ENCODE data around the gene SMIM13.

GRCh38 chr6:11129908-11130565 lies 36.4 kb downstream of the SMIM13 start:
- TF ChIP-seq CTCF (IDR thresholded peaks at IDR 0.05 in 2 of 3, conservative IDR thresholded peaks at IDR 0.05 in 1 of 3; ENCODE audit: borderline replicate concordance in 1 of 3, insufficient read depth in 1 of 3, low read depth in 2 of 3, low read length in 2 of 3) (no peak), MAX (IDR thresholded peaks at IDR 0.05) (no peak), POLR2A (IDR thresholded peaks at IDR 0.05; ENCODE audit: borderline replicate concordance, extremely low read depth, insufficient read depth, insufficient read length) (no peak), EZH2 (IDR thresholded peaks at IDR 0.05) (no peak), EGR1 (IDR thresholded peaks at IDR 0.05; ENCODE audit: low read depth) (no peak)

All from HCT116 (cell line).